NCI-H774 (cell line): Measurements from ENCODE around the gene SS18L1.

Experiments used
- DNase-seq: peaks from one replicate; lab custom pipeline; 2025; lab: John Stamatoyannopoulos, UW

SS18L1 gene

DNA sequence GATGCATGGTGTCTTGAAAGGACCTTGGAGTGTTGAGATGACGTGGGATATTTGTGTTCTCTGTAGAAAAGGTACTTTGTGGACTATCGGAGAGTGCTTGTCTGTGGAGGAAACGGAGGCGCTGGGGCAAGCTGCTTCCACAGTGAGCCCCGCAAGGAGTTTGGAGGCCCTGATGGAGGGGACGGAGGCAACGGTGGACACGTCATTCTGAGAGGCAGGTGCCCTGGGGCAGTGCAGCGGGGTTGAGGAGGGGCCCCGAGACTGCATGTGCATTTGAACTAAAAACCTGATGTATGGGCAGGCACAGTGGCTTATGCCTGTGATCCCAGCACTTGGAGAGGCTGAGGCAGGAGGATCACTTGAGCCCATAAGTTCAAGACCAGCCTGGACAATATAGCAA lies 52.2 kb downstream of the SS18L1 start:
- no peak for DNase-seq

DNA sequence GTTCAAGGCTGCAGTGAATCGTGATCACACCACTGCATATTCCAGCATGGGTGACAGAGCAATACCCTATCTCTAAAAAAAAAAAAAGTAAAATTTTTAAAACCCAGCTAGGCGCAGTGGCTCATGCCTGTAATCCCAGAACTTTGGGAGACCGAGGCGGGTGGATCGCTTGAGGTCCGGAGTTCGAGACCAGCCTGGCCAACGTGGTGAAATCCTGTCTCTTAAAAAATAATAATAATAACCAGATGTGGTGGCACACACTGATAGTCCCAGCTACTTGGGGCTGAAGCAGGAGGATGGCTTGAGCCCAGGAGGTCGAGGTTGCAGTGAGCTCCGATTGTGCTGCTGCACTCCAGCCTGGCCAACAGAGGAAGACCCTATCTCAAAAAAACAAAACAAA lies 52.7 kb downstream of the SS18L1 start:
- DNase-seq, result no peak

DNA sequence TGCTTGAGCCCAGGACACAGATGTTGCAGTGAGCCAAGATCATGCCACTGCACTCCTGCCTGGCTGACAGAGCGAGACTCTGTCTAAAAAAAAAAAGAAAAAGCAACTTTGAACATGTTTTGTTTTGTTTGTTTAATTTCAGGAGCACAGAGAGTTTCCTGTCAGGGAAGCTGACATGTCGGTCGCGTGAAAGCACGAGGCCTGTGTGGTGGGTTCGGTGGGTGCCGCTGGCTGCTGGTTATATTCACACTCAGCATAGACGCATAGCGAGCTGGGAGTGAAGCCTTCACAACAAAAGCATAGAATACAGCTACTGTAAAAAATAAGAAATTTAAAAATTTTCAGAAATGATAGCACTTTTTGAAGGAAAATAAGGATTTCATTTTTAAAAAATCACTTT lies 53.7 kb downstream of the SS18L1 start:
- DNase-seq, result no peak

DNA sequence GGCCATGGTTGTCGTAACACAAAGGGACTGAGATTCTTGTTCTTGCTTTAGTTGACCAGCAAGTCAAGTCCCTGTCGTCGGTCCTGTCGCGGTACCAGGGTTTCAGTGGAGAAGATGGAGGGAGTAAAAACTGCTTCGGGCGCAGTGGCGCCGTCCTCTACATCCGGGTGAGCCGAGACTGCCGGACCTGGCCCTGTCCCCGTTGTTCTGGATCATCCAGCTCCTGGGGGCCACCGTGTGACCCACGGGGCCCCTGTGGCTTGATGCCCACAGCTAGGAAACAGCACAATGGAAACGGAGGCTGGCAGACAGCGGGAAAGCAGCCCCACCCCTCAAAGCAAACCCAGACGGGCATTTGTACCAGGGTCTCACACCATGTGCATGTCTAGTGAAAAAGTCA lies 54.2 kb downstream of the SS18L1 start:
- DNase-seq, result no peak

DNA sequence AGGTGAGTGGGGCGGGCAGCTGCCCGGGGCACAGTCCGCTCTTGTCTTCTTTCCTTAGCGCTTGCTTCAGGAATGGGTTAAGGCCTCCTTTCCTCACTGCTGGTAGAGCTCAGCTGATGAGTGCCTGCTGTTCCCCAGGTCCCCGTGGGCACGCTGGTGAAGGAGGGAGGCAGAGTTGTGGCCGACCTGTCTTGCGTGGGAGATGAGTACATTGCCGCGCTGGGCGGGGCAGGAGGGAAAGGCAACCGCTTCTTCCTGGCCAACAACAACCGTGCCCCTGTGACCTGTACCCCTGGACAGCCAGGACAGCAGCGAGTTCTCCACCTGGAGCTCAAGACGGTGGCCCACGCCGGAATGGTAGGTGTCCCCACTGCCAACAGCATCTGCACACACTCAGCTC lies 54.9 kb downstream of the SS18L1 start:
- DNase-seq, result no peak

DNA sequence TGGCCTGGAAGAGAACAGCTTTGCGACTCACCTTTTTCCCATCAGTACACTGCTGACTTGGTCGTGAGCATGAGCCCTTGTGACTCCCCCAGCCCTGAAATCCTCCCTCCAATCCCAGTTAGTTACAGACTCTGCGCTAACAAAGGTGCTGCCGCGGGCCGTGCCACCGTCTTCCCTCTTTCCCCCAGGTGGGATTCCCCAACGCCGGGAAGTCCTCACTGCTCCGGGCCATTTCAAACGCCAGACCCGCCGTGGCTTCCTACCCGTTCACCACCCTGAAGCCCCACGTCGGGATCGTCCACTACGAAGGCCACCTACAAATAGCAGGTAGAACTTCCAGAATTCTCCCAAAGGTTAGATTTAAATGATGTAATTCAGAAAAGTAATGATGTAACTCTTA lies 55.4 kb downstream of the SS18L1 start:
- no peak for DNase-seq

DNA sequence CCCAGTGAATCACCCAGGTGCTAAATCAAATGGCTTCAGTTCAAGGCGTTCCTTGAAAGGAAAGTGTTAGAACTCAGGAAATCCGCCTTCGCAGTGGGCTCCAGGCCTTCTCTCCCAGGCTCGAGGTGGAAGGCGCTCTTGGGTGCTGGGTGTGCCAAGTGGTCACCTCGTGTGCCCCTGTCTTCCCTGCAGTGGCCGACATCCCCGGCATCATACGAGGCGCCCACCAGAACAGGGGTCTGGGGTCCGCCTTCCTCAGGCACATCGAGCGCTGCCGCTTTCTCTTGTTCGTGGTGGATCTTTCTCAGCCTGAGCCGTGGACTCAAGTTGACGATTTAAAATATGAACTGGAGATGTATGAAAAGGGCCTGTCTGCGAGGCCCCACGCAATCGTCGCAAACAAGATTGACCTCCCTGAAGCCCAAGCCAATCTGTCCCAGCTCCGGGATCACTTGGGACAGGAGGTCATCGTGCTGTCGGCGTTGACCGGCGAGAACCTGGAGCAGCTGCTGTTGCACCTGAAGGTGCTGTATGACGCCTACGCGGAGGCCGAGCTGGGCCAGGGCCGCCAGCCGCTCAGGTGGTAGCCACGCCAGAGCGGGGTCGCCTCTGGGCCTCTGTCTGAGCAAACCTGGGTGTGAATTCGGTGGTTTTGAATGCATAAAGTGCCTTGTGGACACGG lies 57.1 kb downstream of the SS18L1 start:
- DNase-seq, result no peak

DNA sequence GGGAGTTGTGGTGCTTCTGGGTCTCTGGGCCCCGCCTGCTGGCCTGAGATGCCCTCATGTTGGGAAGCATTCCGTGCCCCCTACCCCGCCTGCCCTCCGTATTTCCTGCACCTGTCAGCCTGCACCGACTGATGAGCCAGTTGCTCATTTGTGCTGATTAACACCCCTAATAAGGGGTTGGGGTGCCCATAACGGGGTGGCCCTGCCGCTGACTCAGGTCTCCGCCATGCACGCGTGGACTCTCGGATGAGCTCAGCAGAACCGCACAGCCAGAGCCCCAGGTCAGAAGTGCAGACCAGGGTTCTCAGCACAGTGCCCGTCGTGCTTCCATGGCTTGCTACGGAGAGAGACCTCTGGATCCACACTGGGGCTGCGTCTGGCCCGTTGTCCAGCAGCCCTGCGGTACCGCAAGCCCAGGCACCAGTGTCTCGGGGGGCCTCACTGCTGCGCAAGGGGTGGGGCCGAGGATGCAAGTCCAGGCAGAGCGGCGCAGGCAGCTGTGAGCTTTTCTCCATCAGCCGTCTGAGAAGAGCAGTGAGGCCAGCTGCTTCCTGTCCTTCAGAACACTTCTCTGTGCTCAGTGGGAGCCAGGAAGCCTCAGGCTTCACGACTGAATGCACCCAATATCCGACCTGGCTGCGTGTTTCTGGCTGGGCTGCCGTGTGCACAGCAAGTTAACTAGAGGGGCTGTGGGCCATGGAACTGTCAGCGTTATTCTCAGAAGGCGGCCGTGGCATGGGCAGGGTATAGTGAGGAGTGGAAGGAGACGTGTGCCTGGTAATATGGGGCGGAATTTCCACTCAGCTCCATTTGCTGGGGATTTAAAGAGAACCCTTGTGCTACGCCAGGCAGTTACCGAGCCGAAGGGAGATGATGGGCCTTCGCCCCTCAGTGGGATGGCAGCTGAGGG lies 57.9 kb downstream of the SS18L1 start:
- no peak for DNase-seq

DNA sequence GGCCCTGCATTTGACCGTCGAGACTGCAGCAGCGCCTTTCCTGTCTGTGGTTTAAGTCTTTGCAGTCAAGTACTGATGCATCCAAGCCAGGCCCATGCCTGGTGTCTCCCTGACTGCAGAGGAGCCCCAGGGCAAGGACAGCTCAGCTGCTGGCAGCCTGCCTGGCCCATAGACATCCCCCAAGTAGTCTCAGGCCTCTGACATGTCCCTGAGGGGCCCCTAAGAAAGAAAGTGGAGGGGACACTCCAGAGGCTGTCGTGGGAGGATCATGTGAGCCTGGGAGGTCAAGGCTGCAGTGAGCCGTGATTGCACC lies 58.5 kb downstream of the SS18L1 start:
- DNase-seq, result no peak

DNA sequence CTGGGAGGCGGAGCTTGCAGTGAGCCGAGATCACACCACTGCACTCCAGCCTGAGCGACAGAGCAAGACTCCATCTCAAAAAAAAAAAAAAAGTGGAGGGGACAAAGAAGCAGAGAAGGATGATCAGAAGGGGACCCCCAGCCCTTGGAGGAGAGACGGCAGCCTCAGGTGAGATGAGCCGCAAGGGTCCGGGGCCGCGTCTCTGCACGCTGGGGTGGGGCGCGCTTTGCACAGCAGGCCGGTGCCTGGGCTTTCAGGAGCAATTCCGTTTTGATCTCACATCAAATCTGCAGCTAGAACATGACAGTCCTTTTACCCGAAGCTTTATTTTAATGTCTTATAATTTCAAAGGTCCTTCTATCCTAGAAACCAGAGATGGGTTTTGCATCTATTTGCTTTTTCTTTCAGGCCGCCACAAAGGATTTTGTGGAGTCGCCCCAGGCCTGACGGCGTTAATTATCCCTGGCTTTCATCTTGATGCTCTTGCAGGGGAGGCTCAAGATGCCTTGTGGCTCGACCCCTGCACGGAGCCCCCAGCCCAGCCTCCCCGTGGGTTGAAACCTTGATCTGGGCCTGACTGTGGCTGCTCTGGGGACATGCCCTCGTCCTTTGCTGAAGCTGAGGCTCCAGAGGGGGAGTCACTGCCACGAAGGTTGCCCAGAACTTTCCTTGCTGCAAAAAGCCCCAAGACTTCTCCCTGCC lies 59.3 kb downstream of the SS18L1 start:
- no peak for DNase-seq

DNA sequence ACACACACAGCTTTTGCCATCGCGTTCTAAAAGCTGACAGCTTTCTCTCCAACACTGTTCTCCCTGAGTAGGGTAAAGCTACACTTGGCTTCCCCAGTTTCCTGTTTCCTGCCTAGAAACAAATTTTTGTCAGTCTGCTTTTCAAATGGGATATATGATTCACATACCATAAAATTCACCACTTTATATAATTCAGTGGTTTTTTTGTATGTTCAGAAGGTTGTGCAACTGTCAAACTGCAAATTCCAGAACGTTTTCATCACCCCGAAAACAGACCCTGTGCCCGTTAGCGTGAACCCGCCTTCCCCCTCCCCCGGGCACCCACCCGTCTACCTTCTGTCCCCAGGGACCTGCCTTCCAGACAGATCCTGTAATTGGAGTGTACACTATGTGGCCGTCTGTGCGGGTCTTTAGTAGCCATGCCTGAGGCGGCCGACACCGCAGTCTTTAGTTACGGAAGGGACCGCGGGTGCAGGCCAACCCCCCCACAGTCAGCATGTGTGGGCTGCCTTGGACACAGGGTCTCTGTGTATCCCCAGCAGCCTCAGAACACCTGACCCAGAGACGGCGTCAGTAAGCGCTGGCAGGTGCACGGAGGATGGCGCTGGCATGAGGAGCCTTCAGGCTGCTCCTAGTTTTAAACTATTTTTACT lies 59.9 kb downstream of the SS18L1 start:
- no peak for DNase-seq

DNA sequence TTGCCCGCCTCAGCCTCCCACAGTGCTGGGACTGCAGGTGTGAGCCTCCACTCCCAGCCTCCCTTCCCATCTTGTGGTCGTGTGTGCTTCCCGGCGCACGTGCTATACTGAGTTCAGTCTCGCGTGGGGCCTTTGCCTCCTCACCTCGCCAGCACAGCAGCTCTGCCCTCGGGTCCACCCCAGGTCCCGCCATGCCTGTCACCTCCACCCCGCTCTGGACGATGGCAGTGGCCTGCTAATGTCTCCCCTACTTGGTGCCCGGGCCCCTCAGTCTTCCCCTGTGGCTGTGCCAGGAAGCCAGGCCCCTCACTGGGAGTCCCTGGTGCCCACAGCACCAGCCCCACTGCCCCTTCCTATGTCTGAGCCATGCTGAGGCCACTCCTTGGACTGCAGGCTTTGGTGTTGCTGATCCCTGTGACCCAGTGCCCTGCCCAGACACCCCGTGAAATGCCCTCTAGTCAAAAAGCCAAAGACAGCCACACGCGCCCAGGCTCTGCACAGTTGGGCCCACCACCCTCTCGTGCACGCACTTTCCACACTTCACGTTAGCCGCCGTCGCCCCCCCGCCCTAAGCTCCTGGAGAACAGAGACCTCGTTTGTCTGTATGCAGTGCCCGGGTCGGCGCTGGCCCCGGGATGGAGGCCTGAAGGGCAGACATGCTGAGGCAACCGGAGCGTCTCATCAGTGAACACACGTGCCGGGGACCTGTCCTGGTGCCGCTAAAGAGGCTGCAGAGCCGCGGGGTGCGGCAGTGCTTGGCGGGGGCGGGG lies 62.2 kb downstream of the SS18L1 start:
- no peak for DNase-seq

DNA sequence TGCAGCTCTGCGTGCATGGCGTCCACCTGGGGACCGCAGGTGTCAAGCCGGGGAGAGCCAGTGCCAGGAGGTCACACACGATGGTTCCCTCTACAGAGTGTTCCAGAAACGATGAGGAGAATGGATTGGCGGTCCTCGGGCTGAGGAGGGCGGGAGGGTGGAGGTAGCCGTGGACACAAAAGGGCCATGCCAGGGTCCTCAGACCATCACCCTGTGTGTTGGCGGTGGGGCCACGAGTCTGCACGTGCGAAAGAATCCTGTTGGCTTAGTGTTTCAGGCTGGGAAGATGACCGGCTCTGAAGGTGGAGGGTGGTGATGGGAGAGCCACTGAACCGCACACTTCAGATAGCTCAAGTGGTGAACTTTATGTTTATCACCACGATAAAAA lies 62.8 kb downstream of the SS18L1 start:
- no peak for DNase-seq

DNA sequence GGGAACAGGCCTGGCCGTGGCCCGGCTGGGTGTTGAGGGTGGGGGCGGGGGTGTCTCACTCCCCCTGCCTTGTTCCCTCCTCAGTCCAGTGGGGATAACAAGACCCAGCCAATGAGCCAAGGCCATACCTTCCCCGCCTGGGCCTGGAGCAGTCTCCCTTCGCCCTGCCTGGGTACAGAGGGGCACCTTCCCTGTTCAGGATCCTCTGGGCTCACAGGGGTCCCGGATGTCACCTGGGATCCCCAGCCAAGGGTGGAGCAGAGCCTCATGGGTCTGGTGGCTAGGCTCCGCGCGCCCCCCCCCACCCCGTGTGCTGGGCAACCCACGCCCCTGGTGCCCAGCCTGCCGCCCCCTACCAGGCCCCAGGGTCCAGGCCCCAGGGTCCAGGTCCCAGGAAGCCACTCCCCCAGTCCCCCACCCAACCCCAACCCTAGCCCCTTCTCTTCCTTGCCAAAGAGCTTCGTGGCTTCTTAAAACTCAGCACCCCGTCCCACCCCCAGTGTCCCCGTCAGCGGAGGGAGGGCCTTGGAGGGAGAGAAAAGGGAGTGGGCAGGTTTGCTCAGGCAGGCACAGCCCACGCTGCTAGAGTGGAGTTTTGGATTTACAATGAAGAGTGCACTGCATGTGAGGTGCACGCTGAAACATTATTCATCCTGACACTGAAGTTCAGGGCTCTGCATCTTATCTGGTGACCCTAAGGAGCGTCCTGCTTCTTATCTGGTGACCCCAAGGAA lies 64.7 kb downstream of the SS18L1 start:
- no peak for DNase-seq

DNA sequence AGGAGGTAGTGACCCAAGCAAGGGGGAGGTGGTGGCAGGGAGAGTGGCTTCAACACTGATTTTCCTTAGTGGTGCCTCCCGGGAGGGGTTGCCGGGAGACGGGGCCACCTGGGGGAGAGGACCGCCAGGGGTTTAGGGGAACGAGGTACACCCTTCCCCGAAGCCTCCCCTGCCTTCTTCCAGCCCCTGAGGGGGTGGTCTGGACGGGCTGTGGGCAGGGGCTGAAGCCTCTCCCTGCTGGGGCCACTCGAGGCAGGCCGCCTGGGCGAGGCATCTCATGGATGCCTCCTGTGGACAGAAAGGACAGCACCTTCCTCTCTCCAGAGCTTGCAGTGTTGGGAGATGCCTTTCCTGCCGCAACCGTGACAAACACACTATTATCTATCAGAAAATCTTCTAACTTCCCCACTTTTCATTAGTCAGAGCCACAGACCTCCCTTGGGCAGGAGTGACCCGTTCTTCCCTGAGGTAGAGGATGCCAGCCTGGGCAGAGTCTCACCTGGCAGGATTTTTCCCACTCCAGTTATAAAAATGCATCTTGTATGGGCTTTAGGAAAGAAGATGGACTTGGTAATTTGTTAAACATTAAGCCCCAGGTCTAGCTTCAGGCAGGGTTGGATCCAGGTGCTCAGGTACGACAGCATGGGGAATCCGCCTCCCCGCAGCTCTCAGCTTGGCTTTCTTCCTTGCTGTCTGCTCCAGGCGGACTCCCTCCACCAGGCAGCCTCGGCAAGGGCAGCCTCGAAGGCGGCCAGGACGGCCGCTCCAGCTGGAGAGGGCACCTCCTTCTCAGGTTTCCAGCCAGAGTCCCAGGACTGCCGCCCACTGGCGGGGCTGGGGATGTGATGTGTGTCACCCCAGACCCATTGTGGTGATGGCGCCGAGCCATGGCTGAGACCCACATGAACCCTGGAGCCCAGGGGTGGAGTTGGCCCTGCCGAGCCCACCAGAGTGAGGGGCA lies 65.5 kb downstream of the SS18L1 start:
- DNase-seq, result no peak

DNA sequence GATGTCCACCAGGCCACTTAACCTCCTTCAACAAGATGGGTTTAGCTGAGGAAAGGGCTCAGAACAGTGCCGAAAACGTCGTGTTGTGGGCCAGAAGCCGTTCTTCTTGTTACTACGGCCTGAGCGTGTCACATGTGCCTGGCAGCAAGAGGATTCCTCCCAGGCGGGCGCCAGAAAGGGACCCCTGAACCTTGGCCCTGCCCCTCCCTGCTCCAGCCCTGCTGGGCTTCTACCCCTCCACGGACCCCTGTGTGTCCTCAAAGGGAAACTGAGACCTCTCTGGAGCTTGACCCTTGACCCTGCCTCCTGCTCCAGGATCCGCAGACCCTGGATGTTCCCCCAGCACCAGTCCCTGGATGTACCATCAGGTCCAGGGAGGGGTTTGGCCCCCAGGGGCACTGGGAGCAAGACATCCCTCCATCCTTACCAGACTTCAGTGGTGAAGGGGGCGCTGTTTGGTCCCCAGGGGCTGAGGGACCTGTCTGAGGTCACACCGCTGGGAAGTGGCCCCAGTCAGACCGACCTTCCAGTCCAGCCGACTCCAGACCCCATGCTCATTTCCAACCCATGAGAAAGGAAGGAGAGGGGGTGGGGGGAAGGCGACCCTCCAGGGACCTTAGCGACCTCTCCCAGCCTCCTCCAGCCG lies 66.4 kb downstream of the SS18L1 start:
- DNase-seq, result no peak

DNA sequence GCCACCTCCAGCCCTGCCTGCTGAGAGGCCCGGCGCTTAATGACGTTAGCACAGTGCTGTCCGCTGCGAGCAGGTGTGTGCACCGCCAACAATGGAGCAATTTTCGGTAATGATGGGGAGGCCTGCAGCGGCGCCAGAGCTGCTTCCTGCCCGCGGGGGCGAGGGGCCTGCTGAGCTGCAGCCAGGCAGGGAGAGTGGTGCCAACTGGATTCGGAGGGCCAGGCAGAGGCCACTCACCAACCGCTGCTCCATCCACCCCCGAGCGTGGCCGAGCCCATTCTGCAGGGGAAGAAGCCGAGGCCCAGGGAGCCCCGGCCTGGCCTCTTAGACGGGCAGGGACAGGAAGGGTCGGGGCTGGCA lies 66.9 kb downstream of the SS18L1 start:
- peak; percentile 78 for DNase-seq

DNA sequence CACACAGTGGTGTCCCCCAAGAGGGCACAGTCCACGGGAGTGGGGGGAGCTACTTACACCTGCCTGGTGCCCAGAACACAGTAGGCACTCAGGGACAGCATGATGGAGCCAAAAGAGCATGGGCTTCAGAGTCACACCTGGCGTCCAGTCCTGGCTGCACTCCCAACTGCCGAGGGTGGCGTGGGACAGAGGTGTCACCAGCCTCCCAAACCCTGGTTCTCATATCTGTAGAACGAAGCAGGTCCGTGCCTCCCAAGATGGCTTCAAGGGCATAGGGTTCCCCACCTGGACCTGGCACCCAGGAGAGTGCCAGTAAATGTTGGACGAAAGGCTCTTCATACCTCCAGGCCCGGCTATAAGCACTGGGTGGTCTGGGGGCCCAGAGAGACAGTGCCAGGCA lies 67.6 kb downstream of the SS18L1 start:
- no peak for DNase-seq

DNA sequence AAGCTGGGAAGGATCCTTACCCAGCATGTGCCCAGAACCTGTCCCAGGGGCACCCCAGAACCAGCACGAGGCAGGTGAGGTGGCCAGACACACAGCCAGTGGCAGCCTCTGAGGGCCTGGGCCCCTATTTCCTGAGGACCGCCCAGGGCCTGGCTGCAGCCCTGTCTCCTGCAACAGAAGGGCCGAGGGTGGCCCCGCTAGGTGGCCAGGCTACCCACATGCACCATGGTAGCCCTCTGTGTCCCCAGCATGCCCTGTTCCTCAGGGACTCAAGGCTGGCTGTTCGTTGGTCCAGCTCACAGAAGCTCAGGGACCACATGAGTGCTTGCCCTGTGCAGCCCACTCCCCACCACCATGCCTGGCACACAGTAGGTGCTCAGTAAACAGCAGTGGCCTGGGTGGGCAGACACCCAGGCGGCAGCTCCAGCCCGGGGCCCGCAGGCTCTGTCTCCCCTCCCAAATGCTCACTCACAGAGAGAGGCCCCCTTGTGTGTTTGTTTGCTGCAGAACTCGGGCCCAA lies 68.3 kb downstream of the SS18L1 start:
- DNase-seq, result no peak
